Activated T-cell treated with anti-CD3 and anti-CD28 coated beads, Interleukin-2, amount 50 U/mL, for 24 hours (primary cell): ENCODE data around the gene ZNF487.

Source experiments
- DNase-seq: peaks from one replicate; pipeline ENCODE4 v3.0.0-alpha.2; 2020
- H3K27ac Mint-ChIP-seq: 2 replicates; pipeline ENCODE4 v1.8.0; 2020; ENCODE audit warnings: mild to moderate bottlenecking, mixed read lengths
- H3K27me3 Mint-ChIP-seq: 2 replicates; pipeline ENCODE4 v1.8.0; 2020; ENCODE audit warnings: mixed read lengths
- H3K36me3 Mint-ChIP-seq: 2 replicates; pipeline ENCODE4 v1.8.0; 2020; ENCODE audit warnings: low read depth, mixed read lengths
- H3K4me1 Mint-ChIP-seq: 2 replicates; pipeline ENCODE4 v1.8.0; 2020; ENCODE audit warnings: low read depth, mixed read lengths
- H3K4me3 Mint-ChIP-seq: 2 replicates; pipeline ENCODE4 v1.8.0; 2020; ENCODE audit warnings: mild to moderate bottlenecking, moderate library complexity, mixed read lengths
- H3K9me3 Mint-ChIP-seq: 2 replicates; pipeline ENCODE4 v1.8.0; 2020; ENCODE audit warnings: mixed read lengths

ZNF487 gene

GRCh38 chr10:43398939-43399319 is 38.0 kb upstream of the ZNF487 start:
- H3K27me3 Mint-ChIP-seq, result no peaks in the 10 kb centered on the region
- peaks cover 95% of the 10 kb centered on the region for H3K36me3 Mint-ChIP-seq
- H3K4me1 Mint-ChIP-seq, result peaks cover 76% of the 10 kb centered on the region
- H3K9me3 Mint-ChIP-seq, result no peaks in the 10 kb centered on the region
- DNase-seq, result no peak
- H3K4me3 Mint-ChIP-seq, result peak overlapping the region; percentile 99
- peak overlapping the region; percentile 96 for H3K27ac Mint-ChIP-seq

GRCh38 chr10:43399320-43400310 is 37.3 kb upstream of the ZNF487 start:
- Mint-ChIP-seq H3K27me3 (no peaks in the 10 kb centered on the region), H3K36me3 (peaks cover 95% of the 10 kb centered on the region), H3K4me1 (peaks cover 76% of the 10 kb centered on the region), H3K27ac (peak overlapping the region; percentile 96), H3K9me3 (no peaks in the 10 kb centered on the region), H3K4me3 (peak overlapping the region; percentile 99)
- peak; percentile 39 for DNase-seq

- H3K9me3 Mint-ChIP-seq, result no peaks in the 10 kb centered on the region
- peak overlapping the region; percentile 96 for H3K27ac Mint-ChIP-seq
- peaks cover 68% of the 10 kb centered on the region for H3K4me1 Mint-ChIP-seq
- peak; percentile 29 for DNase-seq
- peak overlapping the region; percentile 99 for H3K4me3 Mint-ChIP-seq
- no peaks in the 10 kb centered on the region for H3K27me3 Mint-ChIP-seq
- H3K36me3 Mint-ChIP-seq, result peaks cover 96% of the 10 kb centered on the region
Observed at GRCh38 chr10:43401627-43402026, 35.3 kb upstream of the ZNF487 start.

GRCh38 chr10:43402176-43402575 is 34.7 kb upstream of the ZNF487 start:
- H3K4me1 Mint-ChIP-seq, result peaks cover 67% of the 10 kb centered on the region
- no peaks in the 10 kb centered on the region for H3K27me3 Mint-ChIP-seq
- DNase-seq, result no peak
- H3K4me3 Mint-ChIP-seq, result peak overlapping the region; percentile 99
- H3K9me3 Mint-ChIP-seq, result no peaks in the 10 kb centered on the region
- peaks cover 98% of the 10 kb centered on the region for H3K36me3 Mint-ChIP-seq
- peak overlapping the region; percentile 96 for H3K27ac Mint-ChIP-seq

GRCh38 chr10:43402880-43403452 is 33.9 kb upstream of the ZNF487 start:
- Mint-ChIP-seq H3K27me3 (no peaks in the 10 kb centered on the region), H3K4me1 (peaks cover 66% of the 10 kb centered on the region), H3K9me3 (no peaks in the 10 kb centered on the region), H3K27ac (peak overlapping the region; percentile 96), H3K36me3 (peaks cover 97% of the 10 kb centered on the region), H3K4me3 (peak overlapping the region; percentile 99)
- DNase-seq, result peak; percentile 28

GRCh38 chr10:43403911-43404703 is 32.8 kb upstream of the ZNF487 start:
- peaks cover 55% of the 10 kb centered on the region for H3K4me1 Mint-ChIP-seq
- peak overlapping the region; percentile 99 for H3K4me3 Mint-ChIP-seq
- no peaks in the 10 kb centered on the region for H3K9me3 Mint-ChIP-seq
- no peaks in the 10 kb centered on the region for H3K27me3 Mint-ChIP-seq
- peak; percentile 43 for DNase-seq
- H3K27ac Mint-ChIP-seq, result peak overlapping the region; percentile 96
- peaks cover 92% of the 10 kb centered on the region for H3K36me3 Mint-ChIP-seq

GRCh38 chr10:43404704-43405084 is 32.2 kb upstream of the ZNF487 start:
- H3K27ac Mint-ChIP-seq, result peak overlapping the region; percentile 96
- peaks cover 90% of the 10 kb centered on the region for H3K36me3 Mint-ChIP-seq
- peaks cover 52% of the 10 kb centered on the region for H3K4me1 Mint-ChIP-seq
- DNase-seq, result no peak
- peak overlapping the region; percentile 99 for H3K4me3 Mint-ChIP-seq
- no peaks in the 10 kb centered on the region for H3K27me3 Mint-ChIP-seq
- no peaks in the 10 kb centered on the region for H3K9me3 Mint-ChIP-seq

- peak overlapping the region; percentile 99 for H3K4me3 Mint-ChIP-seq
- peaks cover 42% of the 10 kb centered on the region for H3K4me1 Mint-ChIP-seq
- DNase-seq, result peak; percentile 78
- H3K27me3 Mint-ChIP-seq, result no peaks in the 10 kb centered on the region
- no peaks in the 10 kb centered on the region for H3K9me3 Mint-ChIP-seq
- H3K27ac Mint-ChIP-seq, result peak overlapping the region; percentile 100
- H3K36me3 Mint-ChIP-seq, result peaks cover 70% of the 10 kb centered on the region
Observed at GRCh38 chr10:43407148-43407575, 29.7 kb upstream of the ZNF487 start.

GRCh38 chr10:43407576-43408330 is 29.2 kb upstream of the ZNF487 start:
- Mint-ChIP-seq H3K4me1 (peaks cover 36% of the 10 kb centered on the region), H3K27me3 (no peaks in the 10 kb centered on the region), H3K27ac (peak overlapping the region; percentile 100), H3K4me3 (peak overlapping the region; percentile 99), H3K36me3 (peaks cover 64% of the 10 kb centered on the region), H3K9me3 (no peaks in the 10 kb centered on the region)
- DNase-seq, result peak; percentile 92

GRCh38 chr10:43408331-43408709 is 28.6 kb upstream of the ZNF487 start:
- peaks cover 58% of the 10 kb centered on the region for H3K36me3 Mint-ChIP-seq
- DNase-seq, result no peak
- peaks cover 31% of the 10 kb centered on the region for H3K4me1 Mint-ChIP-seq
- H3K9me3 Mint-ChIP-seq, result no peaks in the 10 kb centered on the region
- no peaks in the 10 kb centered on the region for H3K27me3 Mint-ChIP-seq
- H3K27ac Mint-ChIP-seq, result peak overlapping the region; percentile 100
- H3K4me3 Mint-ChIP-seq, result peak overlapping the region; percentile 99

- H3K4me1 Mint-ChIP-seq, result peaks cover 28% of the 10 kb centered on the region
- H3K4me3 Mint-ChIP-seq, result peak within 1 kb of the TSS; percentile 99
- H3K36me3 Mint-ChIP-seq, result peaks cover 53% of the 10 kb centered on the region
Observed at GRCh38 chr10:43408710-43409384, 28.1 kb upstream of the ZNF487 start, which contains the start of gene HNRNPF. Gene HNRNPF, minus strand, starts transcription at chr10:43409186. Its CDS starts 21,302 bp downstream, at chr10:43387884.

GRCh38 chr10:43409385-43410109 is 27.4 kb upstream of the ZNF487 start:
- peaks cover 46% of the 10 kb centered on the region for H3K36me3 Mint-ChIP-seq
- peak overlapping the region; percentile 99 for H3K4me3 Mint-ChIP-seq
- no peaks in the 10 kb centered on the region for H3K27me3 Mint-ChIP-seq
- H3K9me3 Mint-ChIP-seq, result no peaks in the 10 kb centered on the region
- DNase-seq, result peak; percentile 79
- peak overlapping the region; percentile 100 for H3K27ac Mint-ChIP-seq
- peaks cover 21% of the 10 kb centered on the region for H3K4me1 Mint-ChIP-seq

More at GRCh38 chr10:43408710-43409384, 28.1 kb upstream of the ZNF487 start, which contains the start of gene HNRNPF:
- peak within 1 kb of the TSS; percentile 100 for H3K27ac Mint-ChIP-seq
- no peaks in the 10 kb centered on the region for H3K9me3 Mint-ChIP-seq
- no peaks in the 10 kb centered on the region for H3K27me3 Mint-ChIP-seq
- peak; percentile 98 for DNase-seq

- Mint-ChIP-seq H3K4me3 (peak overlapping the region; percentile 99), H3K4me1 (peaks cover 17% of the 10 kb centered on the region), H3K27ac (peak overlapping the region; percentile 100), H3K27me3 (no peaks in the 10 kb centered on the region), H3K9me3 (no peaks in the 10 kb centered on the region), H3K36me3 (peaks cover 38% of the 10 kb centered on the region)
- DNase-seq, result no peak
Observed at GRCh38 chr10:43410345-43410744, 26.6 kb upstream of the ZNF487 start.
